NCI-H1092 treated with DMSO at 0.1 percent for 48 hours (cell line): ENCODE results near the gene NT5C.
"Not testable (repeated sequence)": the region's sequence is repeated elsewhere in the genome, so short reads cannot be mapped to it uniquely, and the experiment has no call there.

Source experiments
- DNase-seq: peaks from one replicate; lab custom pipeline; 2025; lab: John Stamatoyannopoulos, UW

Gene NT5C

GRCh38 chr17:75144816-75145512 is 13.4 kb upstream of the NT5C start:
- DNase-seq, result no peak

- DNase-seq, result no peak
Observed at GRCh38 chr17:75142236-75142971, 10.9 kb upstream of the NT5C start.

- DNase-seq, result no peak
Observed at GRCh38 chr17:75138519-75138918, 7.0 kb upstream of the NT5C start.

- DNase-seq, result not testable (repeated sequence)
Observed at GRCh38 chr17:75137762-75138161, 6.2 kb upstream of the NT5C start.

GRCh38 chr17:75135946-75136345 is 4.4 kb upstream of the NT5C start:
- no peak for DNase-seq

- DNase-seq, result no peak
Observed at GRCh38 chr17:75135452-75135851, 3.9 kb upstream of the NT5C start.

GRCh38 chr17:75133607-75134347 is 2.2 kb upstream of the NT5C start:
- not testable (repeated sequence) for DNase-seq

- DNase-seq, result no peak
Observed at GRCh38 chr17:75133001-75133400, 1.5 kb upstream of the NT5C start.

DNA sequence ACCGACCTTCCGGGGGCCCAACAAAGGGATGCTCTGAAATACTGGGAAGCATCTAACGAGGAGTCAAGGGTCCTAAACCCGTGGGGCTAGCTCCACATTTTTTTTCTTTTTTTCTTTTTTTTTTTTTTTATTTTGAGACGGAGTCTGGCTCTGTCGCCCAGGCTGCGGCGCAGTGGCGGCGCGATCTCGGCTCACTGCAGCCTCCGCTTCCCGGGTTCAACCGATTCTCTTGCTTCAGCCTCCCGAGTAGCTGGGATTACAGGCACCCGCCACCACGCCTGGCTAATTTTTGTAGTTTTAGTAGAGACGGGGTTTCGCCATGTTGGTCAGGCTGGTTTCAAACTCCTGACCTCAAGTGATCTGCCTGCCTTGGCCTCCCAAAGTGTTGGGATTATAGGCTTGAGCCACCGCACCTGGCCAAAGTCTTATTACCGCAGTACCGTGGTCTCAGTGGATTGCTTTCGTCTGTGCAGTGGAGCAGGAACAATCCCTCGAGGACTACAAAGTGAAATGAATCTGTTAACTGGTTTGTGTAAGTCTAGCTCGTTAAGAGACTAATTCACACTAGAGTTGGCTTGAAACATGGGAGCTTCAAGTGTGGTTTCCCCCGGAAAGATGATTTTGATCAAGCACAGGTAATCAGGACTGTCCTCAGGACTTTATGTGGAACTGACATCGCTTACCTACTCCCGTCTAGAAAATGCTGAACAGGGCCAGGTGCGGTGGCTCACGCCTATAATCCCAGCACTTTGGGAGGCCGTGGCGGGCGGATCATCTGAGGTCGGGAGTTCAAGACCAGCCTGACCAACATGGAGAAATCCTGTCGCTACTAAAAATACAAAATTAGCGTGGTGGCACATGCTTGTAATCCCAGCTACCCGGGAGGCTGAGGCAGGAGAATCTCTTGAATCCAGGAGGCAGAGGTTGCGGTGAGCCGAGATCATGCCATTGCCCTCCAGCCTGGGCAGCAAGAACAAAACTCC is 767 bp upstream of the NT5C start:
- DNase-seq, result not testable (repeated sequence)

GRCh38 chr17:75130632-75131277 is 787 bp downstream of the NT5C start:
- peak; percentile 74 for DNase-seq

DNA sequence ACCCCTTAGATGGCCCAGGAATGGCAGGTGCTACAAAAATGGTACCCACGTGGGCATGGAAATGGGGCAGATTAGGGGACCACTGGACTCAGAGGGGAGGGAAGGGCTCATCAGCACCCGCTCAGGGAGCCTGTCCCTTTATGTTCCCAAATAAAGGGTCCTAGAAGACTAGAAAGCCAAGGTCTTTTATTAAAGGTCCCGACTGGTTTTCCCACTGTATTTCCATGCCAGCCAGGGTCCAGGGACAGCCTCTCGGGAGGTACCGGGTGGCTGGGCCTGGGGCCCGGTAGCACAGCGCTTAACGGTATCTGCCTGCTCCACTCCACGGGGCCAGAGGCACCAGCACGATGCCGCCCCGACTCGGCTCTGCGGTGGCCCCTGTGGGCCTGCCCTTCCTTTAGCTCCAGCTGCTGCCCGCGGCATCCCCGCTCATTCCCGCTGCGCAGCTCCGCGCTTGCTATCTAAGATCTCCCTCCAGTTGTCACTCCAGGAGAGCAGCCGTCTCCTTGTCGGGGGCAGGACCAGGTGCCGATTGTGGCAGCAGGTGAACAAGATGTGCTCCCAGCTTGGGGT is 1.4 kb downstream of the NT5C start:
- no peak for DNase-seq

- no peak for DNase-seq
Observed at GRCh38 chr17:75129576-75129975, 2.0 kb downstream of the NT5C start.

DNA sequence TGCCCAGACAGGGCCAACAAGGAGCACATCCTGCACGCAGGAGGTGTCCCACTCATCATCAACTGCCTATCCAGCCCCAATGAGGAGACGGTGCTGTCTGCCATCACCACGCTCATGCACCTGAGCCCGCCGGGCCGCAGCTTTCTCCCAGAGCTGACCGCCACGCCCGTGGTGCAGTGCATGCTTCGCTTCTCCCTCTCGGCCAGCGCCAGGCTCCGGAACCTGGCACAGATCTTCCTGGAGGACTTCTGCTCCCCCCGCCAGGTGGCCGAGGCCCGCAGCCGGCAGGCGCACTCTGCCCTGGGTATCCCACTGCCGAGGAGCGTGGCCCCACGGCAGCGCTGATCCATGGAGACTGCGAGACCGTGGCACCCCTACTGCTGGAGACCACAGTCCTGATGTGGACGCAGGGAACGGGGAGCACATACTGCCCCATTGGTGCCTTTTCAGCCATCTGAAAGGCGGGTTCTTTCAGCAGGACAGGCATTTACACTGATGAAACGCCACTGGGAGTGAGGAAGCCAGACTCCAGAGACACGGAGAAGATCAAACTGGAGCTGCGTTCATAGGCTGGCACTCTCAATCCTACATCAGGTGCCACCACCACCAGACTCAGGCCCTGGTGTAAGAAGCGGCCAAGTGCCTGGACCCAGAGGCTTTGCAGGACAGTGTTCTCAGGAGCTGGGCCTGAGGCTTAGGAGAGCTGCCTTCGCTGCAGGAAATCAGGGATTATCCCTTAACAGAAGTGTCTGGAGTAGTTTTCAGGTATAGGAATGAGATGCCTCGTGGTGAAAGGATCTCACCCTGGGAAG is 2.6 kb downstream of the NT5C start:
- no peak for DNase-seq

DNA sequence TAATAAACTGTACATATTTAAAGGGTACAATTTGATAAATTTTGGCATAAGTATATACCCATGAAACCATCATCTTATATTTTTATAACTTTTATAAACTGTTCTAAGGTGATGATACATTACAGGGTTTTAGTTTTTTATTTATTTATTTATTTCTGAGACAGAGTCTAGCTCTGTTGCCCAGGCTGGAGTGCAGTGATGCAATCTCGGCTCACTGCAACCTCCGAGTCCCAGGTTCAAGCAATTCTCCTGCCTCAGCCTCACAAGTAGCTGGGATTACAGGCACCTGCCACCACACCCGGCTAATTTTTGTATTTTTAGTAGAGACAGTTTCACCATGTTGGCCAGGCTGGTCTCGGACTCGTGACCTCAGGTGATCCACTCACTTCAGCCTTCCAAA is 3.6 kb downstream of the NT5C start:
- DNase-seq, result not testable (repeated sequence)

DNA sequence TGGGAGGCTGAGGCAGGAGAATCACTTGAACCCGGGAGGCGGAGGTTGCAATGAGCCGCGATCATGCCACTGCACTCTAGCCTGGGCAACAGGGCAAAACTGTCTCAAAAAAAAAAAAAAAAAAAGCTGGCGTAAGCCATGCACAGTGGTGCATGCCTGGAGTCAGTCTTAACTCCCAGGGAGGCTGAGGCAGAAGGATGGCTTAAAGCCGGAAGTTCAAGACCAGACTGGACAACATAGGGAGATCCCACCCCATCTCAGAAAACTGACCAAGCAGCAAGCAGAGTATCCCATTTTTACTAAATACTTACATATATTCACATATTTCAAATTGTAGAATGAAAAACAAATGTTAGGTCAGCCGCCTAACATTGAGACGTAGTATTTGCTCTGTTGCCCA is 4.6 kb downstream of the NT5C start:
- no peak for DNase-seq

DNA sequence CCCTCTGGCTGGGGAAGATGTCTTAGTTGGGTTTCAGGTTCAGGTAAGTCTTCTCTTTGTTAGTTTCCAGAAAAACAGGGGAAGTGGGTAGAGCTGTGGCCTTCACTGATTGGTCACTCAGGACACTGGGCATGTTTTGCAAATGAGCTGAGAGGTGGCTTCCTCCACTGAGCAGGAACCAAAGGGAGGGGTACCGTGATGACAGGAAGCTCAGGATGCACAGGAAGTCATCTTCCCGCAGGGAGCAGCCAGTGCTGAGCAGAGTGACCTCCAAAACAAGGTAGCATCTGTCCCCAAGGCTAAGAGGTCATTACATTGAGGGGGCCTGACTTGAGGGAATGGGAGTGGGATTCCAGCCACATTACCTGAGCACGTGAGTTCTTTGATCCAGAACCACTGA is 5.6 kb downstream of the NT5C start:
- DNase-seq, result no peak

GRCh38 chr17:75124819-75125162 is 6.8 kb downstream of the NT5C start:
- no peak for DNase-seq

DNA sequence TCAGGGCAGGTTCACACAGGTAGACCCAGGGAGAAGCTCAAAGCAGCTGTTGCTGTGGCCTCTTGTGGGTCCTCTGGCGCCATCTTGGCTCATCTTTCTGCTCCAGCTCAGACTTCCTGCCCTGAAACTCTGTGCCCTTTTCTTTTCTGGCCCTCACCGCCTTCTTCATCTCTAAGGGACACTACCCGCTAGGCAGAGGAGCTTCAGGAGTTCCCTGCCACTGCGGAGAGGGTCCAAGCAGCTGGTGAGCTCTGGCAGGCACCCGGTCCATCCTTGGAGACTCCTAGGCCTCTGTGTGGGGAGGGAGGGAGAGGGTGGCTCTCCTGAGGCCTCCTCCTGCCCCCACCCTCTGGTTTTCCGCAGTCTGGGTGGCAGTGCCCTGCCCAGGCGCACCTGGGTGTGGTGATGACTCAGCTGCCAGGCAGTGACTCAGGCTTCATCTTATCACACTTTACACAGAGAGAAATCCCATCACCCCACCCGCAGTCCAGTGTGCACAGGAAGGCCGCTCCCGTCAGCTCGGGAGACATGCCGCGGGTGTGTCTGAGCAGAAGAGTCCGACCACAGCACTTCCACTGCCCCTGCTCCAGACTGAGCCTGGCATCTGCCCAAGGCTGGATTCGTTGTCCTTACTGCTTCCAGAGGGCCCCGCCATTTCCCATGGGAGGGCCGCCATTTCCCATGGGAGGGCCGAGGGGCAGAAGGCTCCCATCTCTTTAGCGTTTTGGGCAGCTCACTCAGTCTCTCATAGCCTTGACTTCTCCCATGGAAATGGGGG is 7.3 kb downstream of the NT5C start:
- DNase-seq, result no peak

DNA sequence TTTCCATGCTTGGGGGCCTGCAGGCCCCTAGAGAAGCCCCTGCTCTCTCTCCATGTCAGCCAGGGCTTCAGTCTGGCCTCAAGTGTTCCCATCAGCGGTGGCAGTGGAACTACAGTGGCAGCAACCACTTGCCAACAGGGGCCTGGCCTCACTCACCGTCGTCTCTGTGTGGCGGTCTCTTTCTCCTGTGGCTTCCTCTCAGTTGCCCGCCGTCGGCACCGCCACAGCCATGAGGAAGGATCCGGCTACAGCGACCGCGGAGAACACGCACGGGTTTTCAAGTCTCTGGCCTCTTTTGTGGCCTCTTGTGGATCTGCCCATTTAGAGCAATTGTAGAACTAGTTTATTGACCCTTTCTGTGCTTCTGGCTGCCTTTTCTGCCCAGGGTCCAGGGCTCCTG is 13.2 kb downstream of the NT5C start:
- no peak for DNase-seq
